Panc1 (cell line): Measurements from ENCODE around the gene DPEP2. TPM values are rescaled to one million over a fixed set of nuclear protein-coding genes. Genes with fewer than 3 reads are reported as not detected.

Experiments used
- ATAC-seq: fragments of 200-7000 bp; cut with Tn5 transposase; 2 replicates; pipeline ENCODE4 v1.9.1; 2020; ENCODE audit warnings: mild to moderate bottlenecking, moderate library complexity
- BruUV-seq: library from RNA; stranded (reverse); fragments of 400-500 nt; replicated peaks from 2 replicates; lab custom pipeline; 2021; lab: Mats Ljungman, UMichigan
- CTCF ChIA-PET: fragments of 300-600 bp; sonication (Branson Sonifier 250); formaldehyde crosslinking; loops from one replicate; lab custom pipeline; 2022; ENCODE audit warnings: antibody characterized with exemption; lab: Charles Lee
- POLR2A ChIA-PET: fragments of 300-600 bp; sonication (Branson Sonifier 250); formaldehyde crosslinking; loops from one replicate; lab custom pipeline; 2022; ENCODE audit warnings: antibody characterized with exemption; lab: Charles Lee
- DNase-seq: peaks from one replicate; pipeline ENCODE4 v3.0.0-alpha.2; 2010; ENCODE audit warnings: low read depth, low spot score
- H3K27ac ChIP-seq: 2 replicates; pipeline ENCODE4 v1.5.1; 2011; ENCODE audit warnings: mild to moderate bottlenecking, low read length, inconsistent platforms
- H3K27me3 ChIP-seq: fragments of 200-500 bp; sonication (Bioruptor generic); 2 replicates; pipeline ENCODE4 v1.6.0; 2014; ENCODE audit warnings: low read length, inconsistent platforms; ENCODE audit not compliant: control insufficient read depth, insufficient read depth
- H3K36me3 ChIP-seq: fragments of 200-500 bp; sonication (Bioruptor generic); 2 replicates; pipeline ENCODE4 v1.5.1; 2014; ENCODE audit warnings: inconsistent platforms, mild to moderate bottlenecking, low read length, moderate library complexity; ENCODE audit not compliant: control insufficient read depth, insufficient read depth
- H3K4me1 ChIP-seq: 2 replicates; pipeline ENCODE4 v1.5.1; 2011; ENCODE audit warnings: inconsistent platforms, mild to moderate bottlenecking, low read length, moderate library complexity; ENCODE audit not compliant: control insufficient read depth, insufficient read depth
- H3K4me3 ChIP-seq, 2 experiments: 2 replicates each; pipeline ENCODE4 v1.5.1; 2011 to 2012; ENCODE audit warnings: low read depth in 2 of 2, low read length in 2 of 2, mild to moderate bottlenecking in 2 of 2, inconsistent platforms in 1 of 2, moderate library complexity in 1 of 2
- H3K9me3 ChIP-seq: fragments of 200-500 bp; sonication (Bioruptor generic); 2 replicates; pipeline ENCODE4 v1.5.1; 2014; ENCODE audit warnings: low read depth, mild to moderate bottlenecking, inconsistent platforms, low read length, moderate library complexity; ENCODE audit not compliant: control insufficient read depth, insufficient read depth
- CTCF ChIP-seq: fragments of 450-650 bp; IDR thresholded peaks from 2 replicates; pipeline ENCODE4 v1.5.1; 2017; ENCODE audit warnings: mild to moderate bottlenecking
- POLR2AphosphoS5 ChIP-seq: IDR thresholded peaks from 2 replicates; pipeline ENCODE4 v1.6.1; 2012; ENCODE audit warnings: mild to moderate bottlenecking, low read depth, low read length, moderate library complexity
- REST ChIP-seq, 2 experiments: IDR thresholded peaks; 2 replicates each; pipeline ENCODE4 v1.6.1; 2011 to 2012; ENCODE audit warnings: low read depth in 2 of 2, control low read depth in 1 of 2, low read length in 1 of 2, mild to moderate bottlenecking in 1 of 2, moderate library complexity in 1 of 2; ENCODE audit not compliant: insufficient read depth in 1 of 2
- SIN3A ChIP-seq: IDR thresholded peaks from 2 replicates; pipeline ENCODE4 v1.6.1; 2012; ENCODE audit warnings: low read depth, mild to moderate bottlenecking, low read length, moderate library complexity, borderline replicate concordance; ENCODE audit not compliant: insufficient read depth
- TCF7L2 ChIP-seq: IDR thresholded peaks from 2 replicates; pipeline ENCODE4 v1.6.1; 2011; ENCODE audit warnings: mild to moderate bottlenecking, low read depth, low read length, inconsistent platforms
- in situ Hi-C: cut with HindIII; loops from 2 replicates; pipeline ENCODE4 v1.10.0; 2016; ENCODE audit warnings: low sequenced_read_pairs, low pct_unique_long_range_greater_than_20kb
- intact Hi-C: fragments of 100-400 bp; cut with micrococcal nuclease; formaldehyde crosslinking; loops from one replicate; pipeline ENCODE4 v1.10.0; 2022; ENCODE audit not compliant: unreplicated experiment
- total RNA-seq: library from RNA; stranded (reverse); gene quantifications from one replicate; pipeline ENCODE4 v1.2.1, GENCODE V29; 2021; ENCODE audit not compliant: unreplicated experiment

The DPEP2 gene
- total RNA-seq, 1 experiment from 2014 or later: not detected

GRCh38 chr16:67941469-67942199, 57.6 kb downstream of the DPEP2 start:
- ChIA-PET POLR2A (no interaction called here), CTCF (interaction anchor here (1.0 kb wide), 1 partner anchor 19 kb away, joined by 3 read pairs; no protein-coding TSS in a partner anchor)
- Histone ChIP-seq H3K27me3 (no peaks in the 10 kb centered on the region), H3K27ac (no peak overlapping the region), H3K9me3 (no peaks in the 10 kb centered on the region), H3K4me1 (peaks cover 4% of the 10 kb centered on the region; the same call in 1 of the 2 replicates), H3K4me3 (no peak overlapping the region), H3K36me3 (peaks cover under 1% of the 10 kb centered on the region; the same call in 1 of the 2 replicates)
- TF ChIP-seq CTCF: no peak
- no peak for TF ChIP-seq POLR2AphosphoS5
- no peak for TF ChIP-seq REST (IDR thresholded peaks at IDR 0.05; ENCODE audit: insufficient read depth in 1 of 2, low read depth in 2 of 2, low read length in 1 of 2)
- no peak for TF ChIP-seq SIN3A
- TF ChIP-seq TCF7L2: no peak
- DNase-seq (no peak), ATAC-seq (peak; percentile 4; the same call in 1 of the 2 replicates)
- BruUV-seq: no TSS peak
- in situ Hi-C loops: no loop called here
- intact Hi-C loops: no loop called here

- Histone ChIP-seq H3K36me3 (peaks cover 2% of the 10 kb centered on the region; the same call in 1 of the 2 replicates), H3K9me3 (no peaks in the 10 kb centered on the region), H3K27ac (no peak overlapping the region), H3K27me3 (no peaks in the 10 kb centered on the region), H3K4me1 (peaks cover 4% of the 10 kb centered on the region; the same call in 1 of the 2 replicates), H3K4me3 (no peak overlapping the region)
- in situ Hi-C loops: no loop called here
- TF ChIP-seq TCF7L2: no peak
- TF ChIP-seq CTCF: no peak
- TF ChIP-seq POLR2AphosphoS5: no peak
- no peak for TF ChIP-seq REST (IDR thresholded peaks at IDR 0.05; ENCODE audit: insufficient read depth in 1 of 2, low read depth in 2 of 2, low read length in 1 of 2)
- no peak for TF ChIP-seq SIN3A
- POLR2A ChIA-PET: no interaction called here
- CTCF ChIA-PET: no interaction called here
- no TSS peak for BruUV-seq
- intact Hi-C loops: no loop called here
- no peak for DNase-seq
- no peak for ATAC-seq
These were observed 58.7 kb downstream of the DPEP2 start for GRCh38 chr16:67940446-67941089.
